IgD-negative memory B cell (primary cell): ENCODE measurements around the gene SYNPO2L. TPM values are rescaled to one million over a fixed set of nuclear protein-coding genes. Genes with fewer than 3 reads are reported as not detected.

Experiments
- H3K27ac Mint-ChIP-seq, 3 donors: one replicate each; pipeline ENCODE4 v1.8.0; 2020 to 2022; ENCODE audit warnings: mild to moderate bottlenecking in 3 of 3, mixed read lengths in 3 of 3, moderate library complexity in 1 of 3
- H3K27me3 Mint-ChIP-seq: one replicate; pipeline ENCODE4 v1.8.0; 2021; ENCODE audit warnings: mixed read lengths
- H3K36me3 Mint-ChIP-seq: one replicate; pipeline ENCODE4 v1.8.0; 2020; ENCODE audit warnings: mild to moderate bottlenecking, mixed read lengths
- H3K4me1 Mint-ChIP-seq, 3 donors: one replicate each; pipeline ENCODE4 v1.8.0; 2020 to 2022; ENCODE audit warnings: mixed read lengths in 3 of 3, mild to moderate bottlenecking in 1 of 3
- H3K4me3 Mint-ChIP-seq, 4 donors: one replicate each; pipeline ENCODE4 v1.8.0; 2020 to 2022; ENCODE audit warnings: mild to moderate bottlenecking in 4 of 4, mixed read lengths in 4 of 4, moderate library complexity in 3 of 4
- H3K9me3 Mint-ChIP-seq, 3 donors: one replicate each; pipeline ENCODE4 v1.8.0; 2020 to 2021; ENCODE audit warnings: mixed read lengths in 3 of 3, mild to moderate bottlenecking in 1 of 3
- polyA plus RNA-seq: library from polyadenylated mRNA; unstranded; fragments of 300-500 nt; fragmentation: Illumina TruSeq; gene quantifications from one replicate; pipeline ENCODE4 v1.2.3, GENCODE V29; 2021

SYNPO2L gene
- polyA plus RNA-seq, 1 donor from 2014 or later = not detected

DNA sequence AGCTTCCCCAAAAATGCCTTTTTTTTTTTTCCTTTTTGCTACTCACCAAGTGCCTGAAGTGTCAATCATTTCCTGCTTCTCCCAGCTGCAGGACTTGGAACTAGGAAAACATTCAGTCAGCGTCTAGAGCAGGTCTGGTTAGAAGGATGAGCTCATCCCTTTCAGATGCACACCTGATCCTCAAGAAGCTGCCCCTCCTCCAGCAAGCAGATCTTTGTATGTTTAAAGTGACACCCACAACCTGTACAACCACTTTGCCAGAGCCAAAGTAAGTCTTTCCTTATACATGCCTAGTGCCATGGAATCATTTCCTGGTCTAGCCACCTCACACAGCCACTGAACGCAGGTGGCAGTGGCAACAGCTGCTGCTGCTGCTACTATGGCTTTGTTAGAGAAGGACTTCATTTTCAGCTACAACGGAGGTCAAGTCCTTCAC, 54.3 kb downstream of the SYNPO2L start:
- H3K36me3 Mint-ChIP-seq = peaks cover 5% of the 10 kb centered on the region
- H3K4me3 Mint-ChIP-seq = no peak overlapping the region
- no peaks in the 10 kb centered on the region for H3K9me3 Mint-ChIP-seq
- no peaks in the 10 kb centered on the region for H3K27me3 Mint-ChIP-seq
- no peak overlapping the region for H3K27ac Mint-ChIP-seq
- H3K4me1 Mint-ChIP-seq = no peaks in the 10 kb centered on the region

DNA sequence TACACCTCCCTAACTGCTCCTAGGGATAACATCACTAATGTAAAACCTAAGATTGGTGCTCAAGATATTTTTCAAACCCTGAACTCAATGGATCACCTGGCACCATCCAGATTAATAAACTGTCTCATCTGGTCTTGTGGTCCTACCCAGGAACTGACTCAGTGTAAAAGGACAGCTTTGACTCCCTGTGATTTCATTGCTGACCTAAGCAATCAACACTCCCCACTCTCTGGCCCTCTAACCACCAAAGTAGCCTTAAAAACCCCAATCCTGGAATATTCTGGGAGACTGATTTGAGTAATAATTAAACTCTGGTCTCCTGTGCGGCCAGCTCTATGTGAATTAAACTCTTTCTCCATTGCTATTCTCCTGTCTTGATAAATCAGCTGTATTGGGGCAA, 58.5 kb downstream of the SYNPO2L start:
- Mint-ChIP-seq H3K9me3 (no peaks in the 10 kb centered on the region), H3K27me3 (no peaks in the 10 kb centered on the region), H3K36me3 (peaks cover 2% of the 10 kb centered on the region), H3K4me1 (peaks cover 0 to 6% (median 0%) of the 10 kb centered on the region in 3 donors), H3K27ac (no peak overlapping the region), H3K4me3 (no peak overlapping the region)

Other genes starting within 250 kb of the SYNPO2L start
- gene ANXA7, start 242.0 kb downstream of the SYNPO2L start, polyA plus RNA-seq = 158 TPM
- gene MSS51, start 222.5 kb downstream of the SYNPO2L start, polyA plus RNA-seq = 0.35 TPM
- gene PPP3CB, start 160.0 kb downstream of the SYNPO2L start, polyA plus RNA-seq = 6.7 TPM
- gene USP54, start 64.7 kb downstream of the SYNPO2L start, polyA plus RNA-seq = 0.75 TPM
- not detected for gene MYOZ1, start 14.6 kb downstream of the SYNPO2L start, polyA plus RNA-seq
- gene AGAP5, start 42.1 kb upstream of the SYNPO2L start, polyA plus RNA-seq = 0.99 TPM
- gene SEC24C, start 88.3 kb upstream of the SYNPO2L start, polyA plus RNA-seq = 31.8 TPM
- 54.4 TPM for gene CHCHD1, start 126.0 kb upstream of the SYNPO2L start, polyA plus RNA-seq
- gene ZSWIM8, start 129.6 kb upstream of the SYNPO2L start, polyA plus RNA-seq = 15.2 TPM
- gene NDST2, start 155.6 kb upstream of the SYNPO2L start, polyA plus RNA-seq = 21.4 TPM
- gene CAMK2G, start 218.5 kb upstream of the SYNPO2L start, polyA plus RNA-seq = 7.2 TPM